Mesodermal cell (in vitro differentiated cells): ENCODE measurements around the gene AP1G2.

Experiments used
- H3K27ac ChIP-seq: 2 replicates; pipeline ENCODE4 v1.7.0; 2013; ENCODE audit warnings: mild to moderate bottlenecking, low read depth, low read length, moderate library complexity; ENCODE audit not compliant: severe bottlenecking
- H3K36me3 ChIP-seq: 2 replicates; pipeline ENCODE4 v1.7.1; 2013; ENCODE audit warnings: mild to moderate bottlenecking, low read length, moderate library complexity; ENCODE audit not compliant: control insufficient read depth, insufficient read depth
- H3K4me1 ChIP-seq: one replicate; pipeline ENCODE4 v1.7.1; 2013; ENCODE audit warnings: mild to moderate bottlenecking, low read length; ENCODE audit not compliant: insufficient read depth, control insufficient read depth, poor library complexity, severe bottlenecking
- H3K4me3 ChIP-seq: 2 replicates; pipeline ENCODE4 v1.7.0; 2013; ENCODE audit warnings: low read length, control low read depth, mild to moderate bottlenecking; ENCODE audit not compliant: insufficient read depth, poor library complexity, severe bottlenecking; ENCODE audit errors: extremely low read depth
- H3K9me3 ChIP-seq: 2 replicates; pipeline ENCODE4 v1.7.1; 2013; ENCODE audit warnings: mild to moderate bottlenecking, low read length, moderate library complexity; ENCODE audit not compliant: control insufficient read depth
- WGBS, 2 experiments: methylation state at CpG; one replicate each; pipeline ENCODE4 v1.1.5; 2013; ENCODE audit warnings: missing lambda C conversion rate in 2 of 2; ENCODE audit not compliant: insufficient coverage in 2 of 2; 5-methylcytosine and 5-hydroxymethylcytosine counted together

AP1G2 gene

GRCh38 chr14:23522643-23523198 is 44.9 kb downstream of the AP1G2 start:
- Histone ChIP-seq H3K36me3 (peaks cover 28% of the 10 kb centered on the region), H3K27ac (no peak overlapping the region), H3K4me1 (peaks cover 3% of the 10 kb centered on the region), H3K9me3 (no peaks in the 10 kb centered on the region), H3K4me3 (no peak overlapping the region)
- WGBS, 2 experiments = 85 to 94% methylated on average over 5 to 7 of the region's 9 CpGs

- Histone ChIP-seq H3K4me1 (peaks cover 3% of the 10 kb centered on the region), H3K9me3 (no peaks in the 10 kb centered on the region), H3K4me3 (no peak overlapping the region), H3K36me3 (peaks cover 22% of the 10 kb centered on the region), H3K27ac (no peak overlapping the region)
- WGBS, 2 experiments = 96 to 97% methylated on average over 8 to 10 of the region's 20 CpGs
These were observed 45.6 kb downstream of the AP1G2 start for GRCh38 chr14:23521785-23522640.

- peaks cover 14% of the 10 kb centered on the region for H3K36me3 ChIP-seq
- 94% methylated on average over 5 to 6 of the region's 14 CpGs for WGBS, 2 experiments
- no peak overlapping the region for H3K4me3 ChIP-seq
- no peaks in the 10 kb centered on the region for H3K9me3 ChIP-seq
- H3K27ac ChIP-seq = no peak overlapping the region
- H3K4me1 ChIP-seq = peaks cover 3% of the 10 kb centered on the region
These were observed 46.6 kb downstream of the AP1G2 start for GRCh38 chr14:23520899-23521533.

- H3K4me1 ChIP-seq = peaks cover 3% of the 10 kb centered on the region
- H3K9me3 ChIP-seq = no peaks in the 10 kb centered on the region
- 69 to 71% methylated on average over 4 of the region's 4 CpGs for WGBS, 2 experiments
- H3K36me3 ChIP-seq = no peaks in the 10 kb centered on the region
- H3K27ac ChIP-seq = peak overlapping the region; percentile 36
- no peak overlapping the region for H3K4me3 ChIP-seq
These were observed 48.9 kb downstream of the AP1G2 start for GRCh38 chr14:23518709-23519108.

- WGBS, 2 experiments = no CpG with 5 or more reads among the region's 6 CpGs
- Histone ChIP-seq H3K27ac (no peak overlapping the region), H3K9me3 (no peaks in the 10 kb centered on the region), H3K36me3 (no peaks in the 10 kb centered on the region), H3K4me1 (peaks cover 3% of the 10 kb centered on the region), H3K4me3 (no peak overlapping the region)
These were observed 49.8 kb downstream of the AP1G2 start for GRCh38 chr14:23517650-23518326.

- Histone ChIP-seq H3K4me1 (peaks cover 3% of the 10 kb centered on the region), H3K36me3 (no peaks in the 10 kb centered on the region), H3K27ac (no peak overlapping the region), H3K4me3 (no peak overlapping the region), H3K9me3 (no peaks in the 10 kb centered on the region)
- WGBS, 2 experiments = 88 to 100% methylated on average over 2 to 3 of the region's 3 CpGs
These were observed 53.0 kb downstream of the AP1G2 start for GRCh38 chr14:23514644-23514957.

- H3K9me3 ChIP-seq = no peaks in the 10 kb centered on the region
- no peaks in the 10 kb centered on the region for H3K36me3 ChIP-seq
- H3K4me3 ChIP-seq = no peak overlapping the region
- peaks cover 3% of the 10 kb centered on the region for H3K4me1 ChIP-seq
- 96% methylated on average over 3 to 7 of the region's 8 CpGs for WGBS, 2 experiments
- no peak overlapping the region for H3K27ac ChIP-seq
These were observed 53.6 kb downstream of the AP1G2 start for GRCh38 chr14:23513818-23514643.

GRCh38 chr14:23513005-23513817 is 54.4 kb downstream of the AP1G2 start:
- Histone ChIP-seq H3K4me3 (no peak overlapping the region), H3K36me3 (no peaks in the 10 kb centered on the region), H3K4me1 (no peaks in the 10 kb centered on the region), H3K27ac (no peak overlapping the region), H3K9me3 (no peaks in the 10 kb centered on the region)
- WGBS, 2 experiments = 92 to 95% methylated on average over 15 of the region's 25 CpGs

- Histone ChIP-seq H3K4me1 (no peaks in the 10 kb centered on the region), H3K27ac (no peak overlapping the region), H3K4me3 (no peak overlapping the region), H3K36me3 (no peaks in the 10 kb centered on the region), H3K9me3 (no peaks in the 10 kb centered on the region)
- 76% methylated on average over 7 of the region's 13 CpGs; no CpG with 5 or more reads in 1 of the 2 experiments for WGBS, 2 experiments
These were observed 55.4 kb downstream of the AP1G2 start for GRCh38 chr14:23512156-23512555.
